H1 (cell line): Measurements from ENCODE around the gene PFKFB3. TPM values are rescaled to one million over a fixed set of nuclear protein-coding genes. Genes with fewer than 3 reads are reported as not detected.
A peak's percentile ranks its signal among the peaks of the same experiment; 100 is the strongest.

ENCODE experiments used
- CTCF ChIA-PET: fragments of 300-600 bp; sonication (Branson Sonifier 250); formaldehyde crosslinking; loops from one replicate; lab custom pipeline; 2021; ENCODE audit not compliant: partially characterized antibody; lab: Charles Lee
- POLR2A ChIA-PET: fragments of 300-600 bp; sonication (Branson Sonifier 250); formaldehyde crosslinking; loops from one replicate; lab custom pipeline; 2021; ENCODE audit warnings: inconsistent platforms; ENCODE audit not compliant: partially characterized antibody; lab: Charles Lee
- DNase-seq, 2 experiments: peaks; one replicate each; pipeline versions ENCODE4 v3.0.0 to v3.0.0-alpha.2; 2010 to 2022; ENCODE audit warnings: low spot score in 2 of 2, low read depth in 1 of 2, mixed read lengths in 1 of 2
- FAIRE-seq: peaks from 2 replicates; lab custom pipeline; 2011; peaks lifted over from hg19 to GRCh38; lab: Jason Lieb, UNC
- H2AFZ ChIP-seq: 2 replicates; pipeline ENCODE4 v1.8.1; 2012; ENCODE audit warnings: low read length, inconsistent platforms
- H2AK5ac ChIP-seq: 2 replicates; pipeline ENCODE4 v1.6.1; 2013; ENCODE audit warnings: low read depth, low read length
- H2BK120ac ChIP-seq: replicated peaks from 2 replicates; pipeline ENCODE3; 2013; ENCODE audit warnings: low read depth, low read length, inconsistent platforms
- H2BK12ac ChIP-seq: 2 replicates; pipeline ENCODE4 v1.6.1; 2013; ENCODE audit warnings: low read depth, low read length
- H2BK15ac ChIP-seq: 2 replicates; pipeline ENCODE4 v1.6.1; 2013; ENCODE audit warnings: low read length
- H2BK20ac ChIP-seq: 2 replicates; pipeline ENCODE4 v1.6.1; 2013; ENCODE audit warnings: low read length
- H2BK5ac ChIP-seq: 2 replicates; pipeline ENCODE4 v1.6.1; 2013; ENCODE audit warnings: low read depth, low read length
- H3K14ac ChIP-seq: 2 replicates; pipeline ENCODE4 v1.6.1; 2013; ENCODE audit warnings: inconsistent platforms; ENCODE audit not compliant: insufficient read length
- H3K18ac ChIP-seq: 2 replicates; pipeline ENCODE4 v1.6.1; 2013; ENCODE audit warnings: low read length; ENCODE audit errors: extremely low read depth
- H3K23ac ChIP-seq: 2 replicates; pipeline ENCODE4 v1.6.1; 2013; ENCODE audit warnings: inconsistent platforms; ENCODE audit not compliant: insufficient read length
- H3K23me2 ChIP-seq: 2 replicates; pipeline ENCODE4 v1.6.1; 2013; ENCODE audit warnings: low read depth, low read length
- H3K27ac ChIP-seq: 2 replicates; pipeline ENCODE4 v1.6.1; 2011; ENCODE audit warnings: low read depth, low read length, inconsistent platforms
- H3K27me3 ChIP-seq, 4 experiments: replicated peaks in 1 of 4; 1 replicate in 1 of 4; 2 replicates in 3 of 4; pipeline versions ENCODE4 v1.6.1 to v1.8.1; 2011 to 2013; ENCODE audit warnings: low read length in 3 of 4, mild to moderate bottlenecking in 3 of 4, inconsistent platforms in 2 of 4, mixed read lengths in 2 of 4, moderate library complexity in 1 of 4; ENCODE audit not compliant: control insufficient read depth in 3 of 4, insufficient read depth in 3 of 4; ENCODE audit errors: extremely low read depth in 1 of 4
- H3K36me3 ChIP-seq, 4 experiments: 2 replicates each; pipeline versions ENCODE4 v1.6.1 to v1.8.1; 2011 to 2013; ENCODE audit warnings: mild to moderate bottlenecking in 4 of 4, low read length in 3 of 4, moderate library complexity in 2 of 4, control low read depth in 1 of 4, inconsistent platforms in 1 of 4; ENCODE audit not compliant: insufficient read depth in 4 of 4, control insufficient read depth in 2 of 4
- H3K4ac ChIP-seq: replicated peaks from 2 replicates; pipeline ENCODE3; 2013; ENCODE audit warnings: low read length, low read depth, mixed read lengths, inconsistent platforms; ENCODE audit not compliant: insufficient read length
- H3K4me1 ChIP-seq, 4 experiments: replicated peaks in 1 of 4; 1 replicate in 1 of 4; 2 replicates in 3 of 4; pipeline versions ENCODE4 v1.6.1 to v1.8.1; 2011 to 2013; ENCODE audit warnings: low read length in 3 of 4, inconsistent platforms in 2 of 4, mixed read lengths in 1 of 4; ENCODE audit not compliant: insufficient read depth in 4 of 4, control insufficient read depth in 3 of 4
- H3K4me2 ChIP-seq, 2 experiments: 2 replicates each; pipeline versions ENCODE4 v1.6.1 to v1.8.1; 2011 to 2013; ENCODE audit warnings: low read depth in 2 of 2, low read length in 2 of 2, control low read depth in 1 of 2, inconsistent platforms in 1 of 2, mild to moderate bottlenecking in 1 of 2; ENCODE audit not compliant: insufficient read depth in 1 of 2
- H3K4me3 ChIP-seq, 4 experiments: fragments of 200-600, 300-600 bp in 1 of 4; sonication (generic), shearing (Covaris generic), sonication (Bioruptor Twin) in 1 of 4; 2 replicates each; pipeline versions ENCODE4 v1.5.1 to v1.8.1; 2011 to 2016; ENCODE audit warnings: low read length in 4 of 4, low read depth in 3 of 4, control low read depth in 2 of 4, inconsistent platforms in 2 of 4, mild to moderate bottlenecking in 2 of 4, mixed read lengths in 1 of 4, moderate library complexity in 1 of 4; ENCODE audit not compliant: insufficient read depth in 2 of 4; ENCODE audit errors: extremely low read depth in 1 of 4
- H3K56ac ChIP-seq: replicated peaks from 2 replicates; pipeline ENCODE3; 2013; ENCODE audit warnings: low read depth, mild to moderate bottlenecking, mixed read lengths, low read length, inconsistent platforms; ENCODE audit not compliant: insufficient read length
- H3K79me1 ChIP-seq: 2 replicates; pipeline ENCODE4 v1.6.1; 2013; ENCODE audit warnings: low read depth, low read length, control low read depth
- H3K79me2 ChIP-seq, 2 experiments: 2 replicates each; pipeline versions ENCODE4 v1.6.1 to v1.8.1; 2012 to 2013; ENCODE audit warnings: low read length in 2 of 2, mild to moderate bottlenecking in 2 of 2, inconsistent platforms in 1 of 2; ENCODE audit not compliant: insufficient read depth in 2 of 2, control insufficient read depth in 1 of 2
- H3K9ac ChIP-seq, 4 experiments: replicated peaks in 1 of 4; 1 replicate in 1 of 4; 2 replicates in 3 of 4; pipeline versions ENCODE4 v1.6.1 to v1.8.1; 2011 to 2013; ENCODE audit warnings: low read depth in 3 of 4, low read length in 3 of 4, control low read depth in 2 of 4, mild to moderate bottlenecking in 2 of 4, moderate library complexity in 2 of 4, inconsistent platforms in 1 of 4; ENCODE audit errors: extremely low read depth in 1 of 4
- H3K9me3 ChIP-seq, 2 experiments: 2 replicates each; pipeline versions ENCODE4 v1.6.1 to v1.8.1; 2012 to 2013; ENCODE audit warnings: mild to moderate bottlenecking in 2 of 2, moderate library complexity in 2 of 2, control low read depth in 1 of 2, inconsistent platforms in 1 of 2, low read depth in 1 of 2, low read length in 1 of 2, mixed read lengths in 1 of 2; ENCODE audit not compliant: insufficient read depth in 2 of 2
- H4K20me1 ChIP-seq, 2 experiments: replicated peaks in 1 of 2; 2 replicates each; pipeline versions ENCODE3 to v1.8.1; 2011 to 2013; ENCODE audit warnings: inconsistent platforms in 2 of 2, low read length in 2 of 2, mild to moderate bottlenecking in 1 of 2; ENCODE audit not compliant: insufficient read depth in 2 of 2, control insufficient read depth in 1 of 2
- H4K5ac ChIP-seq: 2 replicates; pipeline ENCODE4 v1.6.1; 2013; ENCODE audit warnings: low read length, low read depth, mixed read lengths, inconsistent platforms; ENCODE audit not compliant: insufficient read length
- H4K8ac ChIP-seq: 2 replicates; pipeline ENCODE4 v1.8.0; 2013; ENCODE audit warnings: mild to moderate bottlenecking, moderate library complexity, low read length, inconsistent platforms; ENCODE audit not compliant: insufficient read depth; ENCODE audit errors: extremely low read depth
- H4K91ac ChIP-seq: replicated peaks from 2 replicates; pipeline ENCODE3; 2013; ENCODE audit warnings: low read length, mixed read lengths, inconsistent platforms; ENCODE audit not compliant: insufficient read length
- BCL11A ChIP-seq, 2 experiments: IDR thresholded peaks; one replicate each; pipeline ENCODE4 v1.6.1; 2011; ENCODE audit warnings: low read depth in 2 of 2, low read length in 2 of 2, mild to moderate bottlenecking in 2 of 2
- HDAC2 ChIP-seq, 2 experiments: fragments of 300-600 bp in 1 of 2; sonication (generic) in 1 of 2; IDR thresholded peaks; 2 replicates each; pipeline ENCODE4 v1.6.1; 2011 to 2012; ENCODE audit warnings: low read depth in 2 of 2, low read length in 2 of 2, mild to moderate bottlenecking in 2 of 2, moderate library complexity in 2 of 2, borderline replicate concordance in 1 of 2, inconsistent platforms in 1 of 2
- JUND ChIP-seq: IDR thresholded peaks from 2 replicates; pipeline ENCODE4 v1.6.1; 2011; ENCODE audit warnings: mild to moderate bottlenecking, improper control_type of control experiment, low read length
- KDM1A ChIP-seq: fragments of 200-600, 300-600 bp; sonication (generic); IDR thresholded peaks from 2 replicates; pipeline ENCODE4 v1.7.1; 2016; ENCODE audit warnings: mild to moderate bottlenecking, low read length, borderline replicate concordance
- KDM5A ChIP-seq: fragments of 200-600 bp; IDR thresholded peaks from 2 replicates; pipeline ENCODE4 v1.7.1; 2012; ENCODE audit warnings: mild to moderate bottlenecking, low read length, inconsistent platforms, mixed read lengths
- NANOG ChIP-seq: IDR thresholded peaks from 2 replicates; pipeline ENCODE4 v1.6.1; 2011; ENCODE audit warnings: low read length, low read depth, mild to moderate bottlenecking, inconsistent platforms; ENCODE audit not compliant: insufficient read depth, poor library complexity, severe bottlenecking
- POU5F1 ChIP-seq: IDR thresholded peaks from 2 replicates; pipeline ENCODE4 v1.6.1; 2011; ENCODE audit warnings: low read depth, mild to moderate bottlenecking, low read length, moderate library complexity
- RNF2 ChIP-seq: fragments of 200-900, 300-1000 bp; sonication (generic); IDR thresholded peaks from 2 replicates; pipeline ENCODE4 v1.7.1; 2016; ENCODE audit warnings: borderline replicate concordance, low read depth, mild to moderate bottlenecking, antibody characterized with exemption, low read length; ENCODE audit not compliant: poor library complexity, severe bottlenecking; ENCODE audit errors: missing control alignments
- YY1 ChIP-seq: IDR thresholded peaks from 2 replicates; pipeline ENCODE4 v1.6.1; 2011; ENCODE audit warnings: low read depth, mild to moderate bottlenecking, low read length
- ZNF274 ChIP-seq: IDR thresholded peaks from 2 replicates; pipeline ENCODE4 v1.7.0; 2012; ENCODE audit warnings: low read length, borderline replicate concordance; ENCODE audit errors: extremely low read depth
- WGBS, 2 experiments: shearing (Covaris generic) in 1 of 2; methylation state at CpG; one replicate each; pipeline versions ENCODE4 v1.1.6 to v1.1.7; 2013 to 2015; ENCODE audit warnings: low lambda C conversion rate in 2 of 2, mixed read lengths in 2 of 2, inconsistent platforms in 1 of 2, low coverage in 1 of 2, missing lambda C conversion rate in 1 of 2; ENCODE audit not compliant: insufficient replicate concordance in 2 of 2, insufficient coverage in 1 of 2, insufficient read length in 1 of 2; ENCODE audit errors: extremely low coverage in 1 of 2, missing lambda C conversion rate in 1 of 2; 5-methylcytosine and 5-hydroxymethylcytosine counted together
- polyA plus RNA-seq, 7 experiments: library from polyadenylated mRNA; depleted of rRNA in 3 of 7; stranded (reverse) in 5 of 7; unstranded in 2 of 7; fragments of >200 nt in 5 of 7; fragments of 200-250 nt in 2 of 7; gene quantifications; 1 replicate in 5 of 7; 2 replicates in 1 of 7; 4 replicates in 1 of 7; pipeline versions ENCODE4 v1.2.1 to v1.2.3, GENCODE V29; 2011 to 2013; ENCODE audit warnings: missing spikeins in 2 of 7, mixed read lengths in 2 of 7
- total RNA-seq: library from RNA; stranded (reverse); fragmentation: NEBNext Ultra II Directional; extraction: Animal tissue kit (Norgen Biotek cat#: 25700); gene quantifications from 2 replicates; pipeline ENCODE4 v1.2.1, GENCODE V29; 2021

PFKFB3 gene
- total and polyA plus RNA-seq, 2 of the 8 experiments (the other 6 are each of a cell fraction or from before 2014, with no cell fraction given), result 15.6 to 32.0 TPM

DNA sequence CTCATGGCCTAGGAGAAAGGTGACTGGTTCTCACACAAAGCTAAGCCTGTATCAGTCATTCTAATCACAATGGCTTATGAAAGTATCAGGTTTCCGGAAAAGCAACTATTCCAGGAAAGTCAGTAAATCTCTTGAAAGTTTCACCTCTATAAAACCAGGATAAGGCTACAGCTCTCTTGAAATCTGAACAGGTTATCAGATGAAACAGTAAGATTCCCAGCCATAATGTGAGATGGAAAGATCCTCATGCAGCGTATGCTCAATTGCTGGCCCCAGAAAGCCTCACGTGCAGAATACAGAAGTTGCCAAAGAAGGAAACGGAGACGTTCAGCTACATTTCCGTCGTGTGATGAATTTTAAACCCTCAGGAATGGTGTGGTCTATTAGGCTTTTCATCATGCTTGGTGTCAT is 90.0 kb downstream of the PFKFB3 start:
- no peak overlapping the region for H3K4me2 ChIP-seq
- H3K9me3 ChIP-seq, result no peaks in the 10 kb centered on the region
- H2BK5ac ChIP-seq, result no peak overlapping the region
- no peak overlapping the region for H2BK120ac ChIP-seq
- no peak overlapping the region for H4K91ac ChIP-seq
- no peak for FAIRE-seq
- no peaks in the 10 kb centered on the region for H3K4me1 ChIP-seq
- no peak for DNase-seq
- TF ChIP-seq BCL11A (IDR thresholded peaks at IDR 0.05; ENCODE audit: low read depth in 2 of 2, low read length in 2 of 2) (no peak), JUND (no peak), NANOG (no peak), KDM1A (no peak), KDM5A (no peak), RNF2 (no peak), ZNF274 (no peak), POU5F1 (no peak), HDAC2 (IDR thresholded peaks at IDR 0.05; ENCODE audit: borderline replicate concordance in 1 of 2, low read depth in 2 of 2, low read length in 2 of 2) (no peak), YY1 (no peak)
- TF ChIP-seq, all 59 proteins: peak for 0
- H4K5ac ChIP-seq, result no peak overlapping the region
- H3K36me3 ChIP-seq, result no peaks in the 10 kb centered on the region
- H2AK5ac ChIP-seq, result no peak overlapping the region
- H3K23ac ChIP-seq, result no peak overlapping the region
- no peak overlapping the region for H3K18ac ChIP-seq
- no peaks in the 10 kb centered on the region for H3K79me1 ChIP-seq
- H3K23me2 ChIP-seq, result no peaks in the 10 kb centered on the region
- no peak overlapping the region for H3K14ac ChIP-seq
- H4K8ac ChIP-seq, result no peak overlapping the region
- no peak overlapping the region for H3K27ac ChIP-seq
- no peak overlapping the region for H3K56ac ChIP-seq
- H3K4me3 ChIP-seq, result no peak overlapping the region
- CTCF ChIA-PET, result no interaction called here
- peak overlapping the region; percentile 6; the same call in 1 of the 2 replicates for H2BK20ac ChIP-seq
- H2BK12ac ChIP-seq, result no peak overlapping the region
- H3K27me3 ChIP-seq, result no peaks in the 10 kb centered on the region
- no peak overlapping the region for H3K9ac ChIP-seq
- WGBS, 2 experiments, result 94% methylated on average over 7 of the region's 7 CpGs; no CpG with 5 or more reads in 1 of the 2 experiments
- no peak overlapping the region for H3K4ac ChIP-seq
- POLR2A ChIA-PET, result no interaction called here
- H2BK15ac ChIP-seq, result no peak overlapping the region
- H4K20me1 ChIP-seq, result no peaks in the 10 kb centered on the region
- H3K79me2 ChIP-seq, result no peaks in the 10 kb centered on the region
- no peak overlapping the region for H2AFZ ChIP-seq
